HG03095 (cell line): ENCODE data around the gene UMODL1.

Experiments used
- ATAC-seq: cut with Tn5 transposase; IDR thresholded peaks from one replicate; pipeline ENCODE4 v1.9.1; 2021; ENCODE audit warnings: moderate library complexity; ENCODE audit not compliant: unreplicated experiment

Gene UMODL1

GRCh38 chr21:42145569-42146272 lies 74.6 kb downstream of the UMODL1 start:
- ATAC-seq = no peak

GRCh38 chr21:42146273-42146805 lies 75.2 kb downstream of the UMODL1 start:
- no peak for ATAC-seq

- no peak for ATAC-seq
Measured at GRCh38 chr21:42146821-42147220, 75.7 kb downstream of the UMODL1 start.

GRCh38 chr21:42147386-42148020 lies 76.4 kb downstream of the UMODL1 start:
- no peak for ATAC-seq

- ATAC-seq = no peak
Measured at GRCh38 chr21:42148097-42148496, 77.0 kb downstream of the UMODL1 start.

- ATAC-seq = no peak
Measured at GRCh38 chr21:42148584-42148983, 77.5 kb downstream of the UMODL1 start.

- no peak for ATAC-seq
Measured at GRCh38 chr21:42149656-42150473, 78.7 kb downstream of the UMODL1 start.

- ATAC-seq = no peak
Measured at GRCh38 chr21:42150474-42151085, 79.5 kb downstream of the UMODL1 start.

GRCh38 chr21:42151148-42151947 lies 80.2 kb downstream of the UMODL1 start:
- no peak for ATAC-seq

GRCh38 chr21:42151948-42152220 lies 80.8 kb downstream of the UMODL1 start:
- ATAC-seq = no peak

- ATAC-seq = no peak
Measured at GRCh38 chr21:42153046-42153686, 82.0 kb downstream of the UMODL1 start.

GRCh38 chr21:42153746-42154145 lies 82.6 kb downstream of the UMODL1 start:
- no peak for ATAC-seq

- ATAC-seq = no peak
Measured at GRCh38 chr21:42154237-42155044, 83.3 kb downstream of the UMODL1 start.

- no peak for ATAC-seq
Measured at GRCh38 chr21:42155045-42155855, 84.1 kb downstream of the UMODL1 start.

GRCh38 chr21:42156690-42157605 lies 85.8 kb downstream of the UMODL1 start:
- ATAC-seq = no peak

GRCh38 chr21:42157606-42158310 lies 86.6 kb downstream of the UMODL1 start:
- no peak for ATAC-seq

- no peak for ATAC-seq
Measured at GRCh38 chr21:42158846-42159245, 87.7 kb downstream of the UMODL1 start.
